ENCODE measurements around the gene SHOC1. TPM values are rescaled to one million over a fixed set of nuclear protein-coding genes. Genes with fewer than 3 reads are reported as not detected.
A peak's percentile ranks its signal among the peaks of the same experiment; 100 is the strongest.

The SHOC1 gene
- total and polyA plus RNA-seq, 2 of the 4 experiments (the other 2 are of a cell fraction): 0.03 TPM; not detected in 1

DNA sequence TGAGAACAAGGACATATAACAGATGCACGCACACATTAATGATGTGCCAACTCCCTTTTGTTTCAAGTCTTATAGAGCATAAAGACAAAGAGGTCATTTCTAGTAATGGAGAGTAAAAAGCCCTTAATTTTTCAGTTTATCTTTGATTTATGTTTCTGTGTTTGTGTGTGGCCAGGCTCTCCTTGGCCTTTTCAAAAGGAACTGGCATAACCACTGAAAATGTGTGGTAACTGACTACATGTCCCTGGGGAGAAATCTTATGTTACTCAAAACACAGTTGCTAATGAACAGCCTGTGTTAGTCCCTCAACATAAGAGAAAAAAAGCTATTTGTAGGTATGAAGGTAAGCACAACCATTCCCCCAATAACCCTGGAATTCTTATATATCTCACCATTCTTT is 47.6 kb upstream of the SHOC1 start:
- no TSS peak for BruUV-seq (replicated peaks)
- peaks cover 7% of the 10 kb centered on the region; the same call in 1 of the 2 replicates for H3K9me1 ChIP-seq (ENCODE audit: insufficient read depth, low read length)
- H3K79me1 ChIP-seq (ENCODE audit: low read depth in 1 of 2, low read length in 2 of 2): 0 out of 4 replicates have a peak, but pooled peaks cover 0 to 3% of the 10 kb centered on the region in 2 experiments
- peak overlapping the region; percentile 29; the same call in 1 of the 2 replicates for H2BK20ac ChIP-seq (ENCODE audit: low read depth, low read length)
- POLR2A ChIA-PET (ENCODE audit: unreplicated experiment): no interaction called here
- no peak for TF ChIP-seq RAD21 (IDR thresholded peaks at IDR 0.05; ENCODE audit: low read length)
- TF ChIP-seq RFX5 (IDR thresholded peaks at IDR 0.05; ENCODE audit: low read depth, low read length): no peak
- no peak for TF ChIP-seq SMC3 (IDR thresholded peaks at IDR 0.05; ENCODE audit: low read depth, low read length)
- no peak for TF ChIP-seq POLR2A (IDR thresholded peaks at IDR 0.05; ENCODE audit: low read depth, low read length)
- TF ChIP-seq CHD1 (IDR thresholded peaks at IDR 0.05; ENCODE audit: low read depth, low read length): no peak
- TF ChIP-seq CEBPB (IDR thresholded peaks at IDR 0.05; ENCODE audit: low read depth, low read length): no peak
- TF ChIP-seq MAZ (IDR thresholded peaks at IDR 0.05; ENCODE audit: borderline replicate concordance, low read depth, low read length): no peak
- TF ChIP-seq BHLHE40 (IDR thresholded peaks at IDR 0.05; ENCODE audit: low read depth, low read length): no peak
- no peak for TF ChIP-seq MXI1 (IDR thresholded peaks at IDR 0.05; ENCODE audit: borderline replicate concordance, low read depth, low read length)
- TF ChIP-seq FOS (IDR thresholded peaks at IDR 0.05; ENCODE audit: low read depth, low read length): no peak
- no peak for TF ChIP-seq RCOR1 (IDR thresholded peaks at IDR 0.05; ENCODE audit: insufficient replicate concordance, low read length)
- TF ChIP-seq, protein P1, sequence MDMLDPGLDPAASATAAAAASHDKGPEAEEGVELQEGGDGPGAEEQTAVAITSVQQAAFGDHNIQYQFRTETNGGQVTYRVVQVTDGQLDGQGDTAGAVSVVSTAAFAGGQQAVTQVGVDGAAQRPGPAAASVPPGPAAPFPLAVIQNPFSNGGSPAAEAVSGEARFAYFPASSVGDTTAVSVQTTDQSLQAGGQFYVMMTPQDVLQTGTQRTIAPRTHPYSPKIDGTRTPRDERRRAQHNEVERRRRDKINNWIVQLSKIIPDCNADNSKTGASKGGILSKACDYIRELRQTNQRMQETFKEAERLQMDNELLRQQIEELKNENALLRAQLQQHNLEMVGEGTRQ (IDR thresholded peaks at IDR 0.05; ENCODE audit: low read depth, low read length): no peak
- TF ChIP-seq, protein P2, sequence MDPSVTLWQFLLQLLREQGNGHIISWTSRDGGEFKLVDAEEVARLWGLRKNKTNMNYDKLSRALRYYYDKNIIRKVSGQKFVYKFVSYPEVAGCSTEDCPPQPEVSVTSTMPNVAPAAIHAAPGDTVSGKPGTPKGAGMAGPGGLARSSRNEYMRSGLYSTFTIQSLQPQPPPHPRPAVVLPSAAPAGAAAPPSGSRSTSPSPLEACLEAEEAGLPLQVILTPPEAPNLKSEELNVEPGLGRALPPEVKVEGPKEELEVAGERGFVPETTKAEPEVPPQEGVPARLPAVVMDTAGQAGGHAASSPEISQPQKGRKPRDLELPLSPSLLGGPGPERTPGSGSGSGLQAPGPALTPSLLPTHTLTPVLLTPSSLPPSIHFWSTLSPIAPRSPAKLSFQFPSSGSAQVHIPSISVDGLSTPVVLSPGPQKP (IDR thresholded peaks at IDR 0.05; ENCODE audit: borderline replicate concordance, low read depth, low read length): no peak
- no peak for TF ChIP-seq MAFK (IDR thresholded peaks at IDR 0.05; ENCODE audit: low read depth, low read length)
- no peak for TF ChIP-seq NFE2L2 (IDR thresholded peaks at IDR 0.05; ENCODE audit: low read depth, low read length)
- TF ChIP-seq, protein P3, sequence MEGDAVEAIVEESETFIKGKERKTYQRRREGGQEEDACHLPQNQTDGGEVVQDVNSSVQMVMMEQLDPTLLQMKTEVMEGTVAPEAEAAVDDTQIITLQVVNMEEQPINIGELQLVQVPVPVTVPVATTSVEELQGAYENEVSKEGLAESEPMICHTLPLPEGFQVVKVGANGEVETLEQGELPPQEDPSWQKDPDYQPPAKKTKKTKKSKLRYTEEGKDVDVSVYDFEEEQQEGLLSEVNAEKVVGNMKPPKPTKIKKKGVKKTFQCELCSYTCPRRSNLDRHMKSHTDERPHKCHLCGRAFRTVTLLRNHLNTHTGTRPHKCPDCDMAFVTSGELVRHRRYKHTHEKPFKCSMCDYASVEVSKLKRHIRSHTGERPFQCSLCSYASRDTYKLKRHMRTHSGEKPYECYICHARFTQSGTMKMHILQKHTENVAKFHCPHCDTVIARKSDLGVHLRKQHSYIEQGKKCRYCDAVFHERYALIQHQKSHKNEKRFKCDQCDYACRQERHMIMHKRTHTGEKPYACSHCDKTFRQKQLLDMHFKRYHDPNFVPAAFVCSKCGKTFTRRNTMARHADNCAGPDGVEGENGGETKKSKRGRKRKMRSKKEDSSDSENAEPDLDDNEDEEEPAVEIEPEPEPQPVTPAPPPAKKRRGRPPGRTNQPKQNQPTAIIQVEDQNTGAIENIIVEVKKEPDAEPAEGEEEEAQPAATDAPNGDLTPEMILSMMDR (conservative IDR thresholded peaks at IDR 0.05; ENCODE audit: low read depth, low read length): no peak
- H3K4me2 ChIP-seq (ENCODE audit: low read depth, low read length): no peak overlapping the region
- H2BK5ac ChIP-seq (ENCODE audit: low read depth, low read length, poor library complexity, severe bottlenecking): no peak overlapping the region
- H3K23ac ChIP-seq (ENCODE audit: low read depth, low read length): no peak overlapping the region
- 0 out of 2 replicates have a peak overlapping the region, but pooled peaks have one; percentile 32 for H3K4ac ChIP-seq (ENCODE audit: low read depth, low read length)
- H3K27ac ChIP-seq (ENCODE audit: insufficient read depth, low read length): no peak overlapping the region
- H2AK5ac ChIP-seq (ENCODE audit: low read depth, low read length): no peak overlapping the region
- H3K56ac ChIP-seq (ENCODE audit: extremely low read depth, insufficient read depth, low read length): no peak overlapping the region
- in situ Hi-C loops (cut with MboI; ENCODE audit: low sequenced_read_pairs) (no loop called here), dilution Hi-C loops (cut with HindIII; ENCODE audit: low sequenced_read_pairs, unreplicated experiment) (no loop called here), intact Hi-C loops (cut with micrococcal nuclease) (no loop called here)
- no peak overlapping the region for H2BK15ac ChIP-seq (ENCODE audit: low read depth, low read length)
- H3K14ac ChIP-seq (replicated peaks; ENCODE audit: low read depth, low read length): no peak overlapping the region
- no peak for DNase-seq
- no peak overlapping the region for H3K9ac ChIP-seq (ENCODE audit: low read depth, low read length)
- H3K18ac ChIP-seq (ENCODE audit: low read depth, low read length): no peak overlapping the region
- no peaks in the 10 kb centered on the region for H4K20me1 ChIP-seq (ENCODE audit: insufficient read depth, low read length)
- no peaks in the 10 kb centered on the region for H3K36me3 ChIP-seq (ENCODE audit: control insufficient read depth, insufficient read depth, low read length)
- ATAC-seq (ENCODE audit: low read depth): no peak
- CTCF ChIA-PET: no interaction called here
- no peak overlapping the region for H2AFZ ChIP-seq (replicated peaks; ENCODE audit: low read length, poor library complexity)
- H2AK9ac ChIP-seq (replicated peaks; ENCODE audit: low read depth, low read length, poor library complexity): no peak overlapping the region
- no CpG with 5 or more reads among the region's 1 CpG for WGBS, 2 experiments (ENCODE audit: extremely low coverage in 2 of 2, insufficient read length in 1 of 2)
- no peak overlapping the region for H4K91ac ChIP-seq (ENCODE audit: insufficient read depth, low read depth, low read length)
- no peaks in the 10 kb centered on the region; the same call in 1 of the 2 replicates for H3K4me1 ChIP-seq (ENCODE audit: control insufficient read depth, insufficient read depth, low read length)
- no peak overlapping the region for H3K4me3 ChIP-seq (ENCODE audit: insufficient read depth, low read depth, low read length)
- no peaks in the 10 kb centered on the region for H3K27me3 ChIP-seq (ENCODE audit: control insufficient read depth, insufficient read depth, low read length)
- no peak overlapping the region for H4K8ac ChIP-seq (ENCODE audit: low read depth in 2 of 2, low read length in 2 of 2)
- H4K5ac ChIP-seq (ENCODE audit: low read depth, low read length): no peak overlapping the region
- no peak overlapping the region for H2BK120ac ChIP-seq (ENCODE audit: low read depth, low read length)
- no peaks in the 10 kb centered on the region for H3K9me3 ChIP-seq (ENCODE audit: control insufficient read depth, insufficient read depth, low read length)

Measured in IMR-90 (cell line).